NCI-H748 (cell line): ENCODE results near the gene PDYN.

Experiments
- DNase-seq: peaks from one replicate; lab custom pipeline; 2025; ENCODE audit not compliant: unreplicated experiment; lab: John Stamatoyannopoulos, UW

PDYN gene

DNA sequence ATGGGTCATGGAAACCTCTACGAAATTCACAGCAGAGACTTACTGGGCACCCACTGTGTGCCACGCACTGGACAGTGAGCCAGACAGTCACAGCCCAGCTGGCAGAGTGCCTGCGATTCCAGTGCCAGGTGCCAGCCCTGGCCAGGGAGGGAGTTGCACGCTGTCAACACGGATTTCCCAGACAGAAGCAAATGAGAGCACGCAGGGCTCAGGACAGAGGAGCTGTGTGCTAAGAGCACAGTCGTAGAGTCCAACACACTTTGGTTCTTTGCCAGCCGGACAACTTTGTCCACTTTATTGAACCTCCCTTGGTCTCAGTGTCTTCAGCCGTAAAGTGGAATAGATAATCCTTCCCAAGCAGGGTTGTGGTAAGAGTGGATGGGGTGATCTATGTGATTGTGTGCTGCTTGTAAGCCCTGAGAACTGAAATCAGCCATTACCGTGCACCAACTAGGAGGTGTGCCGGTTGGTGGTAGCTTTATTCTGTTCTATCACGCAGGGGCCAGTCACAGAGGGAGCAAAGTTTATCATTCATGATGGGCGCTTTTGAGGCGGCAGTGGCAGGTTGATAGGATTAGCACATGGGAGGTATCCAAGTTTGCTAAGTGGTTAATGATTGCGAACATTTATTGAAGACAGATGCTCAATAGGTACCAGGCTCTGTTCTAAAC, 58.0 kb downstream of the PDYN start:
- peak; percentile 20 for DNase-seq

- no peak for DNase-seq
These were observed 58.9 kb downstream of the PDYN start for GRCh38 chr20:1934721-1935573.

DNA sequence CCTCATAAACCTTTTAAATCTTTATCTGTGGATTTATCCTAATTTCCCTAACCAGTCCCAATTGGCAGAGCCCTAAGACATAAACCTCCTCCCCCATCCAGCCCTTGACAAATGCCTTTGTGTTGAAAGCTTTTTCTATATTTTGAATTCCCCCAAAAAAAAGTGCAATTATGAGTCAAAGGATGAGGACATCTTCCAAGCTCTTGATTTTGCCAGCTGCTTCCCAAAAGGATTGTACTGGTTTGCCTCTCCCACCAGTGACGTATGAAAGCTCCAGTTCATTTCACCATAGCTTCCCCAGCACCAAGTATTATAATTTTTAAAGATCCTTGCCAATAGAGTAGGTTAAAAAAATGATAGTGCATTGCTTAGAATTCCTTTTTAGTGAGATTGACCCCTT, 59.7 kb downstream of the PDYN start:
- no peak for DNase-seq

GRCh38 chr20:1933465-1933870, 60.4 kb downstream of the PDYN start:
- DNase-seq = no peak

DNA sequence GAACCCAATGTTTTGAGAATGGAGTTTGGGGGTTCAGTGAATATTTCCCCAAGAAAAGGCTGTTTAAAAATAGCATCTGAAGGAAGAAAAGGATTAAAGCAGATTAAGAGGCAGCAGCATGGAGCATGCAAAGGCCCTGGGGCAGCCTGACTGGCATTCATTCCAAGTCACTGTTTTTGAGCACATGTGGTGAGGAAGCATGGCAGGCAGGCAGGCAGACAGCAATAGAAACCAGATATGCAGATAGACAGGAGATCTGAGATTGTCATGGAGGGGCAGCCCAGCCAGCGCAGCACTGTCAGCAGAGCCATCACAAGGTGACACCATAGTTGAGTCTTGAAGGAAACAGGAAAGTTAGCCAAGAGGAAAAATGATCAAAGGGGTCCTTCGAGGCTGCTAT, 60.9 kb downstream of the PDYN start:
- DNase-seq = no peak

- DNase-seq = no peak
These were observed 62.0 kb downstream of the PDYN start for GRCh38 chr20:1931830-1932229.

DNA sequence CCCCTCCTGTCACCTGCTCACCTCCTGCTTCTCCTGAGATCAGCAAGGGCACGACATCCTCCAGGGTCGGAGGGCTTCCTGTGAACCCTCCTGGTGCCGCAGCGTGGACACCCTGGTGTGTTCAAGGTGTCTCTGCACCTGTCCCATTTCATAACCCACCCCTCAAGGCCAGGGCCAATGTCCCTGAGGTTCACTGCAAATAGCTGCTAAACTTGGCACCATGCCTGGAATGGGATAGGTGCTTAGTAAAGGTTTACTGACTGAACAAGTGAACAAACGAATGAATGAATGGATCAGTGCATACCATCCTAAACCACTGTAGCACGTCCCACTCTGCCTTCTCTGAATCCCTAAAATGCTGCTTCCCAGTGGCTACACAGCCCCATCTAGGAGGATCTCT, 63.7 kb downstream of the PDYN start:
- DNase-seq = peak; percentile 24

GRCh38 chr20:1929460-1929859, 64.4 kb downstream of the PDYN start:
- DNase-seq = no peak

- DNase-seq = no peak
These were observed 65.1 kb downstream of the PDYN start for GRCh38 chr20:1928782-1929181.
